K562 (cell line): ENCODE measurements around the gene WDR31.

Experiments used
- CTCF ChIP-seq, 3 experiments: IDR thresholded peaks in 2 of 3; conservative IDR thresholded peaks in 1 of 3; 2 replicates each; pipeline ENCODE4 v1.5.1; 2011 to 2012; ENCODE audit warnings: low read length in 3 of 3, mild to moderate bottlenecking in 3 of 3, control low read depth in 2 of 3, improper control_type of control experiment in 1 of 3, inconsistent platforms in 1 of 3, low read depth in 1 of 3, mixed read lengths in 1 of 3, moderate library complexity in 1 of 3; ENCODE audit not compliant: insufficient read depth in 2 of 3
- ESRRA ChIP-seq: fragments of 450-650 bp; IDR thresholded peaks from 2 replicates; pipeline ENCODE4 v1.6.1; 2014; ENCODE audit warnings: low read depth, mild to moderate bottlenecking, moderate library complexity, borderline replicate concordance
- PKNOX1 ChIP-seq: fragments of 450-650 bp; IDR thresholded peaks from 2 replicates; pipeline ENCODE4 v1.6.1; 2016
- POLR2AphosphoS5 ChIP-seq: IDR thresholded peaks from 2 replicates; pipeline ENCODE4 v1.6.1; 2011; ENCODE audit warnings: mild to moderate bottlenecking, low read depth, low read length, moderate library complexity; ENCODE audit not compliant: control insufficient read depth, insufficient read depth
- RBM39 ChIP-seq: fragments of 200-400 bp; formaldehyde crosslinking; optimal IDR thresholded peaks from 2 replicates; pipeline ENCODE3; 2018; ENCODE audit warnings: low read depth, low read length
- SAP30 ChIP-seq: fragments of 200-600 bp; sonication (generic); IDR thresholded peaks from 2 replicates; pipeline ENCODE4 v1.6.1; 2012; ENCODE audit warnings: borderline replicate concordance, low read depth, mild to moderate bottlenecking, moderate library complexity, low read length, control low read depth, inconsistent platforms; ENCODE audit not compliant: insufficient read depth, poor library complexity, severe bottlenecking
- SP1 ChIP-seq: sonication (generic); formaldehyde crosslinking; IDR thresholded peaks from 2 replicates; pipeline ENCODE4 v1.8.1; 2022; ENCODE audit warnings: mild to moderate bottlenecking, missing genetic modification reagents
- SP2 ChIP-seq: IDR thresholded peaks from 2 replicates; pipeline ENCODE4 v1.6.1; 2011; ENCODE audit warnings: mild to moderate bottlenecking, low read depth, low read length, moderate library complexity; ENCODE audit not compliant: poor library complexity, severe bottlenecking; ENCODE audit errors: extremely low read depth
- TFE3 ChIP-seq: fragments of 450-650 bp; formaldehyde crosslinking; IDR thresholded peaks from 2 replicates; pipeline ENCODE4 v1.4.0; 2020; ENCODE audit warnings: mild to moderate bottlenecking, mixed read lengths
- ZNF274 ChIP-seq: IDR thresholded peaks from 2 replicates; pipeline ENCODE4 v1.6.1; 2011; ENCODE audit warnings: low read depth, mild to moderate bottlenecking, low read length, moderate library complexity, borderline replicate concordance
- ZNF766 ChIP-seq: fragments of 200-800 bp; sonication (Bioruptor generic); conservative IDR thresholded peaks from 2 replicates; pipeline ENCODE4 v1.6.1; 2016; ENCODE audit warnings: missing genetic modification characterization, missing compliant biosample characterization
- TF ChIP-seq, protein P1 (sequence below): sonication (generic); formaldehyde crosslinking; IDR thresholded peaks from 2 replicates; pipeline ENCODE4 v1.8.0; 2022; ENCODE audit warnings: mild to moderate bottlenecking, missing genetic modification reagents

- TF ChIP-seq PKNOX1 (no peak), RBM39 (no peak), ZNF274 (no peak), SP1 (CRISPR knock-in tag) (no peak), CTCF (IDR thresholded peaks at IDR 0.05 in 2 of 3, conservative IDR thresholded peaks at IDR 0.05 in 1 of 3; ENCODE audit: insufficient read depth in 2 of 3, low read depth in 1 of 3, low read length in 3 of 3) (no peak), ZNF766 (CRISPR knock-in tag) (no peak), SAP30 (no peak), SP2 (no peak), POLR2AphosphoS5 (no peak), ESRRA (no peak), TFE3 (CRISPR knock-in tag) (no peak)
- TF ChIP-seq, protein P1, sequence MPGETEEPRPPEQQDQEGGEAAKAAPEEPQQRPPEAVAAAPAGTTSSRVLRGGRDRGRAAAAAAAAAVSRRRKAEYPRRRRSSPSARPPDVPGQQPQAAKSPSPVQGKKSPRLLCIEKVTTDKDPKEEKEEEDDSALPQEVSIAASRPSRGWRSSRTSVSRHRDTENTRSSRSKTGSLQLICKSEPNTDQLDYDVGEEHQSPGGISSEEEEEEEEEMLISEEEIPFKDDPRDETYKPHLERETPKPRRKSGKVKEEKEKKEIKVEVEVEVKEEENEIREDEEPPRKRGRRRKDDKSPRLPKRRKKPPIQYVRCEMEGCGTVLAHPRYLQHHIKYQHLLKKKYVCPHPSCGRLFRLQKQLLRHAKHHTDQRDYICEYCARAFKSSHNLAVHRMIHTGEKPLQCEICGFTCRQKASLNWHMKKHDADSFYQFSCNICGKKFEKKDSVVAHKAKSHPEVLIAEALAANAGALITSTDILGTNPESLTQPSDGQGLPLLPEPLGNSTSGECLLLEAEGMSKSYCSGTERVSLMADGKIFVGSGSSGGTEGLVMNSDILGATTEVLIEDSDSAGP (CRISPR knock-in tag), result no peak
Observed at GRCh38 chr9:113307396-113307975, 32.6 kb downstream of the WDR31 start.
